Thyroid gland (tissue), 4 donors: ENCODE data around the gene NOC3L. TPM values are rescaled to one million over a fixed set of nuclear protein-coding genes. Genes with fewer than 3 reads are reported as not detected.
A peak's percentile ranks its signal among the peaks of the same experiment; 100 is the strongest.

Experiments used
- DNase-seq, 2 donors: peaks; one replicate each; pipeline ENCODE4 v3.0.0-alpha.2; 2019
- H3K27ac ChIP-seq, 3 donors: fragments of 200-600 bp; sonication (generic); 1 replicate in 2 of 3; 2 replicates in 1 of 3; pipeline ENCODE4 v1.5.1; 2016 to 2019; ENCODE audit warnings: mild to moderate bottlenecking in 1 of 3, moderate library complexity in 1 of 3
- H3K27me3 ChIP-seq: fragments of 200-600 bp; sonication (generic); one replicate; pipeline ENCODE4 v1.5.1; 2019
- H3K36me3 ChIP-seq, 2 donors: fragments of 200-600 bp; sonication (generic); one replicate each; pipeline ENCODE4 v1.5.1; 2016 to 2019
- H3K4me1 ChIP-seq, 2 donors: fragments of 200-600 bp; sonication (generic); one replicate each; pipeline ENCODE4 v1.5.1; 2017 to 2019
- H3K4me3 ChIP-seq, 3 donors: fragments of 200-600 bp; sonication (generic); replicated peaks in 1 of 3; 1 replicate in 2 of 3; 2 replicates in 1 of 3; pipeline ENCODE4 v1.5.1; 2016; ENCODE audit warnings: mild to moderate bottlenecking in 1 of 3
- H3K9me3 ChIP-seq: fragments of 200-600 bp; sonication (generic); one replicate; pipeline ENCODE4 v1.5.1; 2017
- CTCF ChIP-seq, 6 experiments: fragments of 200-600 bp in 3 of 6; fragments of 450-650 bp in 3 of 6; sonication (generic) in 3 of 6; IDR thresholded peaks; one replicate each; pipeline ENCODE4 v1.5.1; 2016 to 2019; ENCODE audit warnings: antibody characterized with exemption in 6 of 6, mild to moderate bottlenecking in 2 of 6, inconsistent platforms in 1 of 6, moderate library complexity in 1 of 6
- POLR2A ChIP-seq, 2 donors: fragments of 450-650 bp; IDR thresholded peaks; one replicate each; pipeline ENCODE4 v1.6.1; 2017; ENCODE audit warnings: antibody characterized with exemption in 2 of 2, mild to moderate bottlenecking in 2 of 2, moderate library complexity in 1 of 2
- WGBS, 2 donors: methylation state at CpG; one replicate each; pipeline ENCODE4 v1.1.5; 2017; 5-methylcytosine and 5-hydroxymethylcytosine counted together
- intact Hi-C: fragments of 100-400 bp; cut with DNase I; formaldehyde crosslinking; loops from one replicate; pipeline ENCODE4 v1.15.1; 2023
- total RNA-seq, 4 donors: library from RNA; depleted of rRNA; stranded (reverse); fragments of >200 nt; gene quantifications; one replicate each; pipeline ENCODE4 v1.2.3, GENCODE V29; 2016

NOC3L gene
- total RNA-seq, 4 donors from 2014 or later: 18.9 to 35.6 (median 25.4) TPM

- Histone ChIP-seq H3K9me3 (no peaks in the 10 kb centered on the region), H3K4me3 (no peak overlapping the region), H3K27ac (no peak overlapping the region), H3K4me1 (no peaks in the 10 kb centered on the region), H3K27me3 (no peaks in the 10 kb centered on the region), H3K36me3 (no peaks in the 10 kb centered on the region)
- TF ChIP-seq POLR2A (IDR thresholded peaks at IDR 0.05) (no peak), CTCF (IDR thresholded peaks at IDR 0.05) (no peak)
- DNase-seq: no peak
- intact Hi-C loops: no loop called here
- 100% methylated on average over 2 of the region's 2 CpGs; no CpG with 5 or more reads in 1 of the 2 donors for WGBS, 2 donors
Measured at GRCh38 chr10:94288361-94289101, 74.2 kb downstream of the NOC3L start.

GRCh38 chr10:94287336-94287735 lies 75.4 kb downstream of the NOC3L start:
- Histone ChIP-seq H3K27me3 (no peaks in the 10 kb centered on the region), H3K4me3 (no peak overlapping the region), H3K27ac (no peak overlapping the region), H3K4me1 (no peaks in the 10 kb centered on the region), H3K9me3 (no peaks in the 10 kb centered on the region), H3K36me3 (no peaks in the 10 kb centered on the region)
- intact Hi-C loops: no loop called here
- DNase-seq: peak in 1 of 2 donors; percentile 14
- TF ChIP-seq POLR2A (IDR thresholded peaks at IDR 0.05): no peak
- no peak for TF ChIP-seq CTCF (IDR thresholded peaks at IDR 0.05)
- WGBS, 2 donors: 72 to 82% methylated on average over 3 of the region's 3 CpGs

- H3K9me3 ChIP-seq: no peaks in the 10 kb centered on the region
- WGBS, 2 donors: 87 to 90% methylated on average over 4 of the region's 4 CpGs
- H3K4me1 ChIP-seq: no peaks in the 10 kb centered on the region
- H3K36me3 ChIP-seq: no peaks in the 10 kb centered on the region
- no peak overlapping the region for H3K4me3 ChIP-seq
- intact Hi-C loops: no loop called here
- H3K27ac ChIP-seq: no peak overlapping the region
- H3K27me3 ChIP-seq: no peaks in the 10 kb centered on the region
- no peak for TF ChIP-seq CTCF (IDR thresholded peaks at IDR 0.05)
- TF ChIP-seq POLR2A (IDR thresholded peaks at IDR 0.05): no peak
- no peak for DNase-seq
Measured at GRCh38 chr10:94286901-94287300, 75.8 kb downstream of the NOC3L start.

- intact Hi-C loops: no loop called here
- Histone ChIP-seq H3K4me1 (no peaks in the 10 kb centered on the region), H3K27ac (no peak overlapping the region), H3K9me3 (no peaks in the 10 kb centered on the region), H3K27me3 (no peaks in the 10 kb centered on the region), H3K36me3 (no peaks in the 10 kb centered on the region), H3K4me3 (no peak overlapping the region)
- 89 to 97% methylated on average over 7 of the region's 7 CpGs for WGBS, 2 donors
- TF ChIP-seq CTCF (IDR thresholded peaks at IDR 0.05) (no peak), POLR2A (IDR thresholded peaks at IDR 0.05) (no peak)
- DNase-seq: no peak
Measured at GRCh38 chr10:94285271-94285670, 77.5 kb downstream of the NOC3L start.

Other genes with a start within 250 kb of the NOC3L start
- 10 to 100 TPM; 17.5 to 28.2 (median 18.7) TPM for gene TBC1D12, start 39.6 kb upstream of the NOC3L start, total RNA-seq
- 10 to 100 TPM in 1 of 4 donors, 1 to 10 TPM in 3; 2.7 to 11.2 (median 8.4) TPM for gene HELLS, start 182.8 kb upstream of the NOC3L start, total RNA-seq